Hematopoietic multipotent progenitor cell treated with erythropoietin and hydrocortisone succinate and interleukin-3 and kit ligand, for 8 days (in vitro differentiated cells): ENCODE measurements around the gene CHI3L1.
"Not testable (repeated sequence)": the region's sequence is repeated elsewhere in the genome, so short reads cannot be mapped to it uniquely, and the experiment has no call there.

ENCODE experiments used
- DNase-seq: peaks from one replicate; pipeline ENCODE4 v3.0.0-alpha.2; 2015

Gene CHI3L1

GRCh38 chr1:203186446-203187303, at the start of gene CHI3L1:
Gene CHI3L1, minus strand, starts transcription at chr1:203186704. Its CDS starts 81 bp downstream, at chr1:203186623.
- DNase-seq: no peak

- not testable (repeated sequence) for DNase-seq
Observed at GRCh38 chr1:203234901-203235300, 48.4 kb upstream of the CHI3L1 start.

GRCh38 chr1:203229471-203230135, 43.1 kb upstream of the CHI3L1 start, which contains the start of gene CHIT1:
Gene CHIT1, minus strand, starts transcription at chr1:203229673. Its CDS starts 37 bp downstream, at chr1:203229636.
- DNase-seq: no peak

GRCh38 chr1:203228670-203229069, 42.2 kb upstream of the CHI3L1 start:
- DNase-seq: no peak

- DNase-seq: no peak
Observed at GRCh38 chr1:203227371-203228083, 41.0 kb upstream of the CHI3L1 start.

GRCh38 chr1:203225071-203225470, 38.6 kb upstream of the CHI3L1 start:
- no peak for DNase-seq

GRCh38 chr1:203223012-203223775, 36.7 kb upstream of the CHI3L1 start:
- no peak for DNase-seq

GRCh38 chr1:203219934-203220333, 33.4 kb upstream of the CHI3L1 start:
- DNase-seq: no peak

- DNase-seq: no peak
Observed at GRCh38 chr1:203219171-203219570, 32.7 kb upstream of the CHI3L1 start.

- no peak for DNase-seq
Observed at GRCh38 chr1:203217668-203218067, 31.2 kb upstream of the CHI3L1 start.

- no peak for DNase-seq
Observed at GRCh38 chr1:203217139-203217655, 30.7 kb upstream of the CHI3L1 start.

GRCh38 chr1:203216274-203217138, 30.0 kb upstream of the CHI3L1 start:
- DNase-seq: peak; percentile 64

- no peak for DNase-seq
Observed at GRCh38 chr1:203215573-203215972, 29.1 kb upstream of the CHI3L1 start.

- no peak for DNase-seq
Observed at GRCh38 chr1:203214871-203215270, 28.4 kb upstream of the CHI3L1 start.

GRCh38 chr1:203213126-203213525, 26.6 kb upstream of the CHI3L1 start:
- no peak for DNase-seq

- no peak for DNase-seq
Observed at GRCh38 chr1:203211812-203212211, 25.3 kb upstream of the CHI3L1 start.

GRCh38 chr1:203210988-203211387, 24.5 kb upstream of the CHI3L1 start:
- no peak for DNase-seq

- no peak for DNase-seq
Observed at GRCh38 chr1:203210350-203210749, 23.8 kb upstream of the CHI3L1 start.

GRCh38 chr1:203208181-203208580, 21.7 kb upstream of the CHI3L1 start:
- no peak for DNase-seq

GRCh38 chr1:203207751-203208150, 21.2 kb upstream of the CHI3L1 start:
- DNase-seq: no peak

- DNase-seq: no peak
Observed at GRCh38 chr1:203206129-203206687, 19.7 kb upstream of the CHI3L1 start.
